Activated B cell treated with CpG ODN at 0.5 μM for 24 hours (primary cell): ENCODE results near the gene MOSMO. TPM values are rescaled to one million over a fixed set of nuclear protein-coding genes. Genes with fewer than 3 reads are reported as not detected.
A peak's percentile ranks its signal among the peaks of the same experiment; 100 is the strongest.

Experiments
- ATAC-seq: fragments of 200-7000 bp; cut with Tn5 transposase; one replicate; pipeline ENCODE4 v1.10.0; 2021; ENCODE audit warnings: low read depth, mild to moderate bottlenecking, moderate library complexity
- CTCF ChIA-PET: fragments of 350-600 bp; sonication (Branson Sonifier 250); formaldehyde crosslinking; loops from one replicate; lab custom pipeline; 2021; ENCODE audit warnings: antibody characterized with exemption; lab: Charles Lee
- POLR2A ChIA-PET: fragments of 350-600 bp; sonication (Branson Sonifier 250); formaldehyde crosslinking; loops from one replicate; lab custom pipeline; 2021; ENCODE audit warnings: antibody characterized with exemption; lab: Charles Lee
- DNase-seq: peaks from one replicate; pipeline ENCODE4 v3.0.0; 2022
- H3K27ac Mint-ChIP-seq: one replicate; pipeline ENCODE4 v1.8.0; 2020; ENCODE audit warnings: mixed read lengths
- H3K27me3 Mint-ChIP-seq: one replicate; pipeline ENCODE4 v1.8.0; 2021; ENCODE audit warnings: mixed read lengths
- H3K36me3 Mint-ChIP-seq: one replicate; pipeline ENCODE4 v1.8.0; 2021; ENCODE audit warnings: low read depth, mixed read lengths
- H3K4me1 Mint-ChIP-seq: one replicate; pipeline ENCODE4 v1.8.0; 2021; ENCODE audit warnings: mixed read lengths
- H3K4me3 Mint-ChIP-seq: one replicate; pipeline ENCODE4 v1.8.0; 2020; ENCODE audit warnings: mild to moderate bottlenecking, mixed read lengths
- H3K9me3 Mint-ChIP-seq: one replicate; pipeline ENCODE4 v1.8.0; 2020; ENCODE audit warnings: mixed read lengths
- intact Hi-C: fragments of 100-400 bp; cut with micrococcal nuclease; formaldehyde crosslinking; loops from one replicate; pipeline ENCODE4 v1.15.1; 2024
- total RNA-seq: library from RNA; stranded (reverse); gene quantifications from 2 replicates; pipeline ENCODE4 v1.2.3, GENCODE V29; 2022
- TF ChIP-seq, protein P1 (sequence below): fragments of 200-600 bp; IDR thresholded peaks from one replicate; pipeline ENCODE4 v1.8.0; 2022; ENCODE audit warnings: antibody characterized with exemption, mild to moderate bottlenecking

The MOSMO gene
- total RNA-seq, 1 donor from 2014 or later, result 21.3 TPM

DNA sequence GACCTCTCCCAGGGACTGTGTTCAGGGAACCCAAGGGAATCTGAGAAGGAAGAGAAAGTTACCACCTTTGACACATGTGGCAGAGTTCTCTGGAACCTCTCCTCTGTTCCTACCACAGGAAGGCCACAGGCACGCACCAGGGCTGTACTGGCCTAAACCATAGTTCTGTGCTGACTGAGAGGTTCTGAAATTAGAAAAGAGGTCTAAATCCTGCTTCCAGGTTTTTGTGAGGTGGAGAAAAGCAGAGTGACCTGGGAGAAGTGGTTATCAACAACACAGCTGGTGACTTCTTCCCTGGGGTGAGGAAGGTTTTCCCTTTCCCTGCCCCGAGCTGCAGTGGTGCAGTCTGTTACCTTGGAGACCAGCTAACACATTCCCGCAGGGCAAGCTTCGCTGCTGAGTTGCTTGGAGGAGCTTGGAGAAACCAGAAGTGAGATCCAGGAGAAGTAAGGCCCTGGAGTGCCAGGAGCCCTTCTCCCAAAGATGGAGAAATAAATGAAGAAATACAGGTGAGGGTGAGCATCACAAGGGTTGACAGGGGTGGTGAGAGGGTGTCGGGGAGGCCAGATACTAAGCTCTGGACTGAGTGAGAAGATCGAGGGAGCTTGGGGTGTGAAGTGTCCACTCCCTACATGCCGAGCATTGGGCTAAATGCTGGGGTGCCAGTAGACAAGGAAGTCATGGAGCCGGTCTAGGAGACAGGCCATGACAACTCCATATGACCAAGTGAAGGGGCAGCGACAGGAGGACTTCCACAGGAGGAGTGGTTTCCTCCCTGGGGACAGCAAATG, 84.4 kb downstream of the MOSMO start, which contains the start of gene VWA3A:
VWA3A (plus strand) TSS at position 399 of the 791 bp plus-strand sequence; CDS start at position 496, 97 bp downstream.
- CTCF ChIA-PET, result interaction anchor here (1.2 to 1.4 kb wide), 2 partner anchors 15 kb away, joined by 3 to 4 read pairs; no protein-coding TSS in a partner anchor
- H3K27ac Mint-ChIP-seq, result no peak within 1 kb of the TSS

DNA sequence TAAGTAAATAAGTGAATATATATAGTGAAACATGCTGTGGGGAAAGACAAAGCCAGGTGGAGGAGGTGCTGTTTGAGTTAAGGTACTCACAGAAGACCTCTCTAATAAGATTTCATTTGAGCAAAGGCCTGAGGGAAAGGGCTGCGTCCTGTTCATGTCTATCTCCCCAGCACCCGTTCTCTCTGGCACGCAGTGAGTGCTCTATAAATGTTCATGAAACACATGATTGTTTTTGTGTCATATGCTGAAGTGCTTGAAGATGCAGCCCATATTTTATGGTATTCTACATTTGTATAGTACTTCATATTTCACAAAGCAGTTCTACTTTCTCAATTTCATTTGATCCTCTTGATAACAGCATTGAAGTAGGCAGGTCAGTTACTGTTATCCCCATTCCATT, 85.4 kb downstream of the MOSMO start:
- CTCF ChIA-PET, result interaction anchor here (1.4 kb wide), 1 partner anchor 16 kb away, joined by 4 read pairs; no protein-coding TSS in a partner anchor
- intact Hi-C loops, result no loop called here
- no peaks in the 10 kb centered on the region for H3K9me3 Mint-ChIP-seq

More for the DNA sequence above, 84.4 kb downstream of the MOSMO start, which contains the start of gene VWA3A:
- Mint-ChIP-seq H3K4me1 (peaks cover 2% of the 10 kb centered on the region), H3K27me3 (peaks cover 6% of the 10 kb centered on the region), H3K4me3 (no peak within 1 kb of the TSS), H3K36me3 (peaks cover 2% of the 10 kb centered on the region), H3K9me3 (no peaks in the 10 kb centered on the region)
- POLR2A ChIA-PET, result no interaction called here
- DNase-seq (no peak), ATAC-seq (no peak)
- intact Hi-C loops, result no loop called here
- TF ChIP-seq, protein P1, sequence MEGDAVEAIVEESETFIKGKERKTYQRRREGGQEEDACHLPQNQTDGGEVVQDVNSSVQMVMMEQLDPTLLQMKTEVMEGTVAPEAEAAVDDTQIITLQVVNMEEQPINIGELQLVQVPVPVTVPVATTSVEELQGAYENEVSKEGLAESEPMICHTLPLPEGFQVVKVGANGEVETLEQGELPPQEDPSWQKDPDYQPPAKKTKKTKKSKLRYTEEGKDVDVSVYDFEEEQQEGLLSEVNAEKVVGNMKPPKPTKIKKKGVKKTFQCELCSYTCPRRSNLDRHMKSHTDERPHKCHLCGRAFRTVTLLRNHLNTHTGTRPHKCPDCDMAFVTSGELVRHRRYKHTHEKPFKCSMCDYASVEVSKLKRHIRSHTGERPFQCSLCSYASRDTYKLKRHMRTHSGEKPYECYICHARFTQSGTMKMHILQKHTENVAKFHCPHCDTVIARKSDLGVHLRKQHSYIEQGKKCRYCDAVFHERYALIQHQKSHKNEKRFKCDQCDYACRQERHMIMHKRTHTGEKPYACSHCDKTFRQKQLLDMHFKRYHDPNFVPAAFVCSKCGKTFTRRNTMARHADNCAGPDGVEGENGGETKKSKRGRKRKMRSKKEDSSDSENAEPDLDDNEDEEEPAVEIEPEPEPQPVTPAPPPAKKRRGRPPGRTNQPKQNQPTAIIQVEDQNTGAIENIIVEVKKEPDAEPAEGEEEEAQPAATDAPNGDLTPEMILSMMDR, result no peak

DNA sequence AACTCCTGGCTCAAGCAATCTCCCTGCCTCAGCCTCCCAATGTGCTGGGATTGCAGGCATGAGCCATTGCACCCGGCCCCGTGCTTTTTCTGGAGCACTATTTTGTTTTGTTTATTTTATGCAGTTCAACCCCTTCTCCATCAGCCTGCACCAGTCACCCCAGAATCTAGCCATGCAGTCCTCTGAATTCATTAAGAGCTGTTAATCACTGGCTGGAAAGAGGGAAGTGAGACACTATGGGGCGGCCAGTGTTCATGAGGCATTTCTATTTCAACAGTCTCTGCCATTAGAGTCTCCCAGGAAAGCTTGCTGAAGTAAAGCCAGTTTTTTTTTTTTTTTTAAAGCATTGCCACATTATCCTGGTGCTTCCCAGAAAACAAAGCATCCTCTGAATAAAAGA, 86.1 kb downstream of the MOSMO start:
- Mint-ChIP-seq H3K4me3 (no peak overlapping the region), H3K4me1 (peaks cover 4% of the 10 kb centered on the region), H3K9me3 (no peaks in the 10 kb centered on the region), H3K27ac (no peak overlapping the region), H3K27me3 (peaks cover 16% of the 10 kb centered on the region), H3K36me3 (peaks cover 2% of the 10 kb centered on the region)
- ATAC-seq (no peak), DNase-seq (no peak)
- CTCF ChIA-PET, result interaction anchor here (1.4 kb wide), 1 partner anchor 16 kb away, joined by 4 read pairs; no protein-coding TSS in a partner anchor
- POLR2A ChIA-PET, result interaction anchor here (0.7 kb wide), 1 partner anchor 94 kb away, joined by 5 read pairs; no protein-coding TSS in a partner anchor
- intact Hi-C loops, result no loop called here
- TF ChIP-seq, protein P1, result no peak

More for the DNA sequence above, 85.4 kb downstream of the MOSMO start:
- H3K4me1 Mint-ChIP-seq, result peaks cover 2% of the 10 kb centered on the region
- ATAC-seq (no peak), DNase-seq (no peak)
- peaks cover 2% of the 10 kb centered on the region for H3K36me3 Mint-ChIP-seq
- peaks cover 14% of the 10 kb centered on the region for H3K27me3 Mint-ChIP-seq
- POLR2A ChIA-PET, result no interaction called here
- H3K27ac Mint-ChIP-seq, result no peak overlapping the region
- H3K4me3 Mint-ChIP-seq, result no peak overlapping the region
- TF ChIP-seq, protein P1, result no peak

DNA sequence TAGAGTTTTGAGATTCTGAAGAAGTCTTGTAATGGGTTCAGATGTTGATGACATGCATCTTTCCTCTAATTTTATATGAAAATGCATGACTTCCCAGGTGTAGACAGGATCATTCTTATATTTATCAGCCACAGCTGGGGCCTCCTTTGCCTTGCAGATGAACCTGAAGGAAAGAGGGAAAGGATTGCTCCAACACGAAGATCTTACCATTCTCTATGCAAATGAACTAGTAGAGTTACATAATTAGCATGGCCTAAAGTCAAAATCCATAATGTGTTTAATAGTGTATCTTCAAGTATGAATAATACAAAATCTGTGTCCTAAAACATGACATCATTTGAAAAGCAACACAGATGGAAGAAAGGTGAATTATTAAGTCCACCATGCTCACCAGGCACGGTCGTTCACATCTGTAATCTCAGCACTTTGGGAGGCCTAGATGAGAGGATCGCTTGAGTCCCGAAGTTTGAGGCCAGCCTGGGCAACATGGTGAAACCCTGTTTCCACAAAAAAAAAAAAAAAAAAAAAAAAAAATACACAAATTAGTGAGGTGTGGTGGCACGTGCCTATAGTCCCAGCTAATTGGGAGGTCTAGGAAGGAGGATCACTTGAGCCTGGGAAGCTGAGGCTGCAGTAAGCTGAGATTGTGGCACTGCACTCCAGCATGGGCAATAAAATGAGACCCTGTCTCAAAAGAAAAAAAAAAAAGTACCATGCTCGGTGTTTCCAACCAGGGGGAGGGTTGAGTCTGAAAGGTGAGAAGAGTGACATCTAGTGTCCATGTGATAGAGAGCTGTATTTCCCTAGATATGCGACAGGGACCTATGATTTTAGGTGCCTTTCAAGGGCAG, 90.7 kb downstream of the MOSMO start:
- DNase-seq (no peak), ATAC-seq (peak; percentile 58)
- CTCF ChIA-PET, result interaction anchor here (0.6 to 1.7 kb wide), 9 partner anchors 8 to 813 kb away, joined by 3 to 15 read pairs (median 3); no protein-coding TSS in a partner anchor
- intact Hi-C loops, result loop anchor here (1.0 to 2.0 kb wide), 2 partner anchors 90 to 97 kb away; partner anchors contain the start of gene PDZD9
- H3K4me3 Mint-ChIP-seq, result no peak overlapping the region
- POLR2A ChIA-PET, result interaction anchor here (0.7 kb wide), 1 partner anchor 10 kb away, joined by 3 read pairs; no protein-coding TSS in a partner anchor
- peaks cover 4% of the 10 kb centered on the region for H3K4me1 Mint-ChIP-seq
- no peaks in the 10 kb centered on the region for H3K36me3 Mint-ChIP-seq
- peaks cover 17% of the 10 kb centered on the region for H3K27me3 Mint-ChIP-seq
- no peak overlapping the region for H3K27ac Mint-ChIP-seq
- H3K9me3 Mint-ChIP-seq, result peaks cover 2% of the 10 kb centered on the region
- TF ChIP-seq, protein P1, result no peak
